Loucy (cell line): ENCODE measurements around the gene ASMT.
"Not testable (repeated sequence)": the region's sequence is repeated elsewhere in the genome, so short reads cannot be mapped to it uniquely, and the experiment has no call there.

Experiments used
- H2AFZ ChIP-seq: fragments of 200-600 bp; sonication (generic); 2 replicates; pipeline ENCODE4 v1.6.0; 2016; ENCODE audit warnings: antibody characterized with exemption, mild to moderate bottlenecking, low read length, moderate library complexity
- H3F3A ChIP-seq: fragments of 200-600 bp; 2 replicates; pipeline ENCODE4 v1.6.0; 2016; ENCODE audit warnings: antibody characterized with exemption, low read depth, mild to moderate bottlenecking
- H3K27me3 ChIP-seq: fragments of 200-600 bp; sonication (generic); 2 replicates; pipeline ENCODE4 v1.6.1; 2014; ENCODE audit warnings: low read length, mild to moderate bottlenecking; ENCODE audit not compliant: insufficient read depth, poor library complexity, severe bottlenecking
- H3K36me3 ChIP-seq: fragments of 200-600 bp; sonication (generic); 2 replicates; pipeline ENCODE4 v1.6.1; 2016; ENCODE audit warnings: low read length; ENCODE audit not compliant: insufficient read depth
- H3K4me1 ChIP-seq: fragments of 200-600 bp; sonication (generic); 2 replicates; pipeline ENCODE4 v1.5.1; 2014; ENCODE audit warnings: low read length, mild to moderate bottlenecking; ENCODE audit not compliant: insufficient read depth, poor library complexity, severe bottlenecking
- H3K4me2 ChIP-seq: fragments of 200-600 bp; sonication (generic); 2 replicates; pipeline ENCODE4 v1.6.0; 2014; ENCODE audit warnings: antibody characterized with exemption, low read length, low read depth, mild to moderate bottlenecking; ENCODE audit not compliant: poor library complexity, severe bottlenecking
- H3K4me3 ChIP-seq: fragments of 200-600 bp; sonication (generic); 2 replicates; pipeline ENCODE4 v1.5.1; 2014; ENCODE audit warnings: low read length, mild to moderate bottlenecking, mixed read lengths; ENCODE audit not compliant: poor library complexity, severe bottlenecking
- H3K79me2 ChIP-seq: fragments of 200-600 bp; sonication (generic); 2 replicates; pipeline ENCODE4 v1.6.1; 2014; ENCODE audit warnings: low read length; ENCODE audit not compliant: insufficient read depth
- H3K9ac ChIP-seq: fragments of 200-600 bp; sonication (generic); 2 replicates; pipeline ENCODE4 v1.6.0; 2014; ENCODE audit warnings: mild to moderate bottlenecking, low read depth, low read length, moderate library complexity; ENCODE audit not compliant: poor library complexity, severe bottlenecking
- H3K9me2 ChIP-seq: fragments of 200-600 bp; sonication (generic); replicated peaks from 2 replicates; pipeline ENCODE4 v1.6.1; 2016; ENCODE audit warnings: low read depth, low read length, mixed read lengths
- H3K9me3 ChIP-seq: fragments of 200-600 bp; sonication (generic); 2 replicates; pipeline ENCODE4 v1.6.1; 2014; ENCODE audit warnings: mild to moderate bottlenecking, antibody characterized with exemption, low read length, low read depth; ENCODE audit not compliant: insufficient read depth
- H4K20me1 ChIP-seq: fragments of 200-600 bp; sonication (generic); 2 replicates; pipeline ENCODE4 v1.6.0; 2014; ENCODE audit warnings: antibody characterized with exemption, low read length, mild to moderate bottlenecking; ENCODE audit not compliant: insufficient read depth, poor library complexity, severe bottlenecking
- CTCF ChIP-seq: fragments of 200-600 bp; sonication (generic); conservative IDR thresholded peaks from 2 replicates; pipeline ENCODE4 v1.5.1; 2014; ENCODE audit warnings: mild to moderate bottlenecking, antibody characterized with exemption, low read length
- EZH2phosphoT487 ChIP-seq: fragments of 200-600 bp; IDR thresholded peaks from 2 replicates; pipeline ENCODE4 v1.6.1; 2018; ENCODE audit warnings: antibody characterized with exemption, mild to moderate bottlenecking, moderate library complexity, borderline replicate concordance

Gene ASMT

DNA sequence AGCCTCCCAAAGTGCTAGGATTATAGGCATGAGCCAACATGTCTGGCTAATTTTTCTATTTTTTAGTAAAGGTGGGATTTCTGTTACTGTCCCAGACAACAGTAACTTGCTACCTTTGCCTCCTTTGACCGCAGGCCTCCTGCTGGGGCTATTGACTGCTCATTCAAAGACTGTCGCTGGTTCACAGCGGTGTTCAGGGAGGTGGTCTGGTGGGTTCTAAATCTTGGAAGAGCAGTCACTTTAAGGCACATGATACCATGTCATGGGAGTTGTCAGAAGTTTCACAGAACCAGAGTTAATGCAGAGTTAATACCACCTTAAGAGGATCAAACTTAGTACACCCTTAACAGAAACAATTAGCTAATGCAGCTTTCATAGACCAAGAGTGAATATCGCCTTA is 3.8 kb downstream of the ASMT start:
- H3K4me1 ChIP-seq = no peaks in the 10 kb centered on the region
- H3K9me2 ChIP-seq = no peaks in the 10 kb centered on the region
- no peak overlapping the region for H3K4me2 ChIP-seq
- no peaks in the 10 kb centered on the region for H4K20me1 ChIP-seq
- no peaks in the 10 kb centered on the region for H3K79me2 ChIP-seq
- TF ChIP-seq CTCF (no peak), EZH2phosphoT487 (no peak)
- H3K9me3 ChIP-seq = no peaks in the 10 kb centered on the region
- no peaks in the 10 kb centered on the region for H3F3A ChIP-seq
- H3K4me3 ChIP-seq = no peak overlapping the region
- H3K36me3 ChIP-seq = no peaks in the 10 kb centered on the region
- H2AFZ ChIP-seq = no peak overlapping the region
- no peak overlapping the region for H3K9ac ChIP-seq
- H3K27me3 ChIP-seq = no peaks in the 10 kb centered on the region

GRCh38 chrX:1623691-1624090 is 8.8 kb downstream of the ASMT start:
- no peak overlapping the region for H2AFZ ChIP-seq
- no peaks in the 10 kb centered on the region for H3F3A ChIP-seq
- H3K27me3 ChIP-seq = no peaks in the 10 kb centered on the region
- H3K9me3 ChIP-seq = no peaks in the 10 kb centered on the region
- no peak overlapping the region for H3K4me2 ChIP-seq
- H3K36me3 ChIP-seq = no peaks in the 10 kb centered on the region
- H3K79me2 ChIP-seq = no peaks in the 10 kb centered on the region
- no peaks in the 10 kb centered on the region for H4K20me1 ChIP-seq
- TF ChIP-seq CTCF = no peak
- no peak overlapping the region for H3K9ac ChIP-seq
- no peaks in the 10 kb centered on the region for H3K4me1 ChIP-seq
- no peak overlapping the region for H3K4me3 ChIP-seq
- H3K9me2 ChIP-seq = no peaks in the 10 kb centered on the region

- H3K4me3 ChIP-seq, H4K20me1 ChIP-seq, H3K9me3 ChIP-seq, H3K9ac ChIP-seq, H3F3A ChIP-seq, H2AFZ ChIP-seq, H3K79me2 ChIP-seq, H3K4me1 ChIP-seq, H3K36me3 ChIP-seq, H3K27me3 ChIP-seq, H3K9me2 ChIP-seq, H3K4me2 ChIP-seq: not testable (repeated sequence)
Measured at GRCh38 chrX:1624158-1624860, 9.4 kb downstream of the ASMT start.

- not testable (repeated sequence) for H3K27me3 ChIP-seq, H3K4me3 ChIP-seq, H3K36me3 ChIP-seq
Measured at GRCh38 chrX:1624861-1625215, 10.0 kb downstream of the ASMT start.

More at GRCh38 chrX:1624861-1625215, 10.0 kb downstream of the ASMT start:
- H3F3A ChIP-seq, H3K4me1 ChIP-seq, H2AFZ ChIP-seq, H4K20me1 ChIP-seq, H3K9ac ChIP-seq, H3K9me3 ChIP-seq, H3K9me2 ChIP-seq, H3K79me2 ChIP-seq, H3K4me2 ChIP-seq: not testable (repeated sequence)
